Vagina (tissue), 2 donors: Measurements from ENCODE around the gene NELFB.

ENCODE experiments used
- POLR2A ChIP-seq, 2 donors: fragments of 450-650 bp; IDR thresholded peaks; one replicate each; pipeline ENCODE4 v1.6.1; 2017; ENCODE audit warnings: antibody characterized with exemption in 2 of 2, mild to moderate bottlenecking in 2 of 2, moderate library complexity in 2 of 2
- POLR2AphosphoS5 ChIP-seq, 2 donors: sonication (generic); formaldehyde crosslinking; IDR thresholded peaks; one replicate each; pipeline ENCODE4 v1.9.0; 2017; ENCODE audit warnings: antibody characterized with exemption in 2 of 2, mild to moderate bottlenecking in 2 of 2, low read depth in 1 of 2; ENCODE audit not compliant: insufficient read depth in 1 of 2
- TF ChIP-seq, protein P1 (sequence below), 3 experiments: fragments of 450-650 bp in 2 of 3; fragments of 200-600 bp in 1 of 3; sonication (generic) in 1 of 3; IDR thresholded peaks; one replicate each; pipeline ENCODE4 v1.5.1; 2017 to 2019; ENCODE audit warnings: antibody characterized with exemption in 3 of 3, mild to moderate bottlenecking in 2 of 3, moderate library complexity in 2 of 3

DNA sequence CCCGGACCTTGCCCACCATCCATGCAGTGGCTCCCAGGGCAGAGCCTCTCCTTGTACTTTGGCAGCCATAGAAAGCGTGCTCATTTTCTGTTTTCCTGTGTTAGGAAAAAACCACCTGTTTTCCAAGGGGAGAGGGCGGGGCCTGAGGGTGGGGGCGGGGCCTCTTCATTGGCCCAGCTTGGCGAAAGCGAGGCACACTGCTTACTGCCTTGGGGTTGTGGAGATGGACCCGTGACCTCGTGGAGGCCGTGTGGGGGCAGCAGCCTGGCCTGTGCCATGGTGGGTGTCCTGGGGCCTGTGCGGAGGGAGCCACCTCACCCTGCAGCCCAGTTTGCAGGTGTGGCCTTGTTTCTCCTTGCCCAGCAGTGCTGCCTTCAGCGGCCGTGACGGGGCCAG lies 18.0 kb downstream of the NELFB start:
- TF ChIP-seq POLR2AphosphoS5 (IDR thresholded peaks at IDR 0.05; ENCODE audit: insufficient read depth in 1 of 2, low read depth in 1 of 2), result no peak
- TF ChIP-seq, protein P1, sequence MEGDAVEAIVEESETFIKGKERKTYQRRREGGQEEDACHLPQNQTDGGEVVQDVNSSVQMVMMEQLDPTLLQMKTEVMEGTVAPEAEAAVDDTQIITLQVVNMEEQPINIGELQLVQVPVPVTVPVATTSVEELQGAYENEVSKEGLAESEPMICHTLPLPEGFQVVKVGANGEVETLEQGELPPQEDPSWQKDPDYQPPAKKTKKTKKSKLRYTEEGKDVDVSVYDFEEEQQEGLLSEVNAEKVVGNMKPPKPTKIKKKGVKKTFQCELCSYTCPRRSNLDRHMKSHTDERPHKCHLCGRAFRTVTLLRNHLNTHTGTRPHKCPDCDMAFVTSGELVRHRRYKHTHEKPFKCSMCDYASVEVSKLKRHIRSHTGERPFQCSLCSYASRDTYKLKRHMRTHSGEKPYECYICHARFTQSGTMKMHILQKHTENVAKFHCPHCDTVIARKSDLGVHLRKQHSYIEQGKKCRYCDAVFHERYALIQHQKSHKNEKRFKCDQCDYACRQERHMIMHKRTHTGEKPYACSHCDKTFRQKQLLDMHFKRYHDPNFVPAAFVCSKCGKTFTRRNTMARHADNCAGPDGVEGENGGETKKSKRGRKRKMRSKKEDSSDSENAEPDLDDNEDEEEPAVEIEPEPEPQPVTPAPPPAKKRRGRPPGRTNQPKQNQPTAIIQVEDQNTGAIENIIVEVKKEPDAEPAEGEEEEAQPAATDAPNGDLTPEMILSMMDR (IDR thresholded peaks at IDR 0.05), result no peak
- TF ChIP-seq POLR2A (IDR thresholded peaks at IDR 0.05), result no peak
